ENCODE results near the gene PTPN14. TPM values are rescaled to one million over a fixed set of nuclear protein-coding genes. Genes with fewer than 3 reads are reported as not detected.
"Not testable (repeated sequence)": the region's sequence is repeated elsewhere in the genome, so short reads cannot be mapped to it uniquely, and the experiment has no call there.

Gene PTPN14
- total RNA-seq, 2 experiments from 2014 or later = 0.08 to 0.09 TPM

DNA sequence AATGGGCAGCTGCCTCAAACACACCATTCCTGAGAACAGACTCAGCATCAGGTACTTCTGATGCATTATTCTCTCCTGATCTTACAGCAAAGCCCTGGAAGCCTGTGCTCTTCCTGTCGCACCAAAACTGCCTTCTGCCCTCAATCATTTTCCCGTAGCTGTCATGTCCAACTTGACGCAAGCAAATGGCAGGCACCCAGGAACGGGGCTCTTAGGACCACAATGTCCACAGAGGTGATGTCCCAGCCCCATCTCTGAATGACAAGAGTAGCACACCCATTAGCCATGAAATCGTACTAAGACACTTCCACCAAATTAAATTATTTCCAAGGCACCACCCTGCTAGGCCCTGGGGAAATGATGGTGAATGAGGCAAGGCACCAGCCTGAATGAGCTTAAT, 47.1 kb downstream of the PTPN14 start:
- DNase-seq = no peak
- H3K4me3 Mint-ChIP-seq = no peak overlapping the region
- no peaks in the 10 kb centered on the region for H3K4me1 Mint-ChIP-seq
- no peak overlapping the region for H3K27ac Mint-ChIP-seq
- H3K36me3 Mint-ChIP-seq = no peaks in the 10 kb centered on the region
- H3K9me3 Mint-ChIP-seq = no peaks in the 10 kb centered on the region
- POLR2A ChIA-PET = no interaction called here
- peaks cover 5% of the 10 kb centered on the region for H3K27me3 Mint-ChIP-seq
- no peak for ATAC-seq (ENCODE audit: low read depth)

DNA sequence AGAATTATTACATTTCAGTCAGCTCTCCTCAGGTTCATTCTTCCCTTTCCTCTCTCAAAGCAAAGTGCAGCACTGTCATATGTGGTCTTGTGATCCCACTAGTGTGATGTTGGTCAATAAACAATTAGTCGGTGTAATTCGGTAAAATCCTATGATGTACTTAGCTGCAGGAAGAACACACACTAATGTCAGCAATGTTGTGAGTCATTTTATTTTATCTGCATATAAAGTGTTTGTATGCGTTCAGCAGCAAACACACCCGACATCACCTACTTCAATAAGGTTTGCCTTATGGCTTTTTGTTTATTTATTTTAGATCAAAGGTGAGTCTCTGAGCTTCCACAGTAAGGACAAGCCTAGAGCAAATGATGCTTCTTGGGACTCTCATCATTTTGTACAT, 47.8 kb downstream of the PTPN14 start:
- DNase-seq (no peak), ATAC-seq (ENCODE audit: low read depth) (no peak)
- Mint-ChIP-seq H3K27ac (no peak overlapping the region), H3K27me3 (peaks cover 5% of the 10 kb centered on the region), H3K4me1 (no peaks in the 10 kb centered on the region), H3K9me3 (no peaks in the 10 kb centered on the region), H3K4me3 (no peak overlapping the region), H3K36me3 (no peaks in the 10 kb centered on the region)
- POLR2A ChIA-PET = no interaction called here

DNA sequence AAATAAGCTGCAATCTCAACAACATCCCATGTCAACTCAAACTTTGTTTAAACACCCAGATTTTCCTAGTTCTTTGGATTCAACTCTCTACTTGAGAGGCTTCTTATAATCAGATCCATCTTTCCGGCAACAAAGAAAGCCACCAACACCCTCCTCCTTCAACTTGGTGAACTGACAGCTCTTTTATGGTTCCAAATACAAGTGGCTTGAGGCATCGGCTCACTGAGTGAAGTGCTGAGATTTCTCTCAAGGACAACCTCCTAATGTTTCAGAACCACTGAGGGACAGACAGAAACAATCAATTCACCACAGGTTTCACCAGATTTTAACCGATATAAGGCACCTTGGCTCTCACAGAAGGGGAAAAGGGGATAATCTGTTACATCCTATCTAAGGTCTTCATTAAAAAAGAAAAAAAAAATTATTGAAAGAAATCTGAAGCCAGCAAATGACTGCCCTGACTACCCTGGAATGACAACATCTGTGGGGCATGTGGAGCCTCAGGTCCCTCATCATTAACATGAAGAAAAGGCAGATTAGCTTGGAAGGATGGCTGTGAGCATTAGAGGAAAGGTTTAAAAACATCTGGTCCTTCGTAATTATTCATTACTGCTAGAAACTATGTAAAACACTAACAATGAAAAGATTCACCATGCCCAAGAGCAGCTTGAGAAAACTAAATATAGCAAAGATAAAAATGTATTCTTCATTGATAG, 50.9 kb downstream of the PTPN14 start:
- Mint-ChIP-seq H3K27me3 (peaks cover 22% of the 10 kb centered on the region), H3K9me3 (no peaks in the 10 kb centered on the region), H3K4me3 (no peak overlapping the region), H3K27ac (no peak overlapping the region), H3K4me1 (no peaks in the 10 kb centered on the region), H3K36me3 (no peaks in the 10 kb centered on the region)
- no peak for DNase-seq
- ATAC-seq (ENCODE audit: low read depth) = no peak
- POLR2A ChIA-PET = no interaction called here

DNA sequence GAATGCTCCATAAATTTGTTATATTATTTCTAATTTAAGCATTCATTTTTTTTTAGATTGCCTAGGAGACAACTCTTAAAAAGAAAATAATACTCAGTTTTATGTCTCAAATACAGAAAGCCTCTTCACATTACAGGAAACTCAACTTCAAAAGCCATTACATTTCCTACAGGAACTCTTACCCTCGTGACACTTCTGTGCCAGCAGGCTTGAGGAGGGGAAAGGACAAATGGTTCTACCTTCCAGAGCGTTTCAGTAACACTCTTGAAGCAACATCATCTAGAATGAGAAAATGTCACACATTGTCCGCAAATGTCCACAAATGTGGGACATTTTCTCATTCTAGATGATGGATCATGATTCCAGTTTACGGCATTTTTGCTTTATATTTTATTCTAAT, 51.7 kb downstream of the PTPN14 start:
- ATAC-seq (ENCODE audit: low read depth) (no peak), DNase-seq (no peak)
- H3K27ac Mint-ChIP-seq = no peak overlapping the region
- no peak overlapping the region for H3K4me3 Mint-ChIP-seq
- POLR2A ChIA-PET = no interaction called here
- H3K4me1 Mint-ChIP-seq = no peaks in the 10 kb centered on the region
- peaks cover 25% of the 10 kb centered on the region for H3K27me3 Mint-ChIP-seq
- no peaks in the 10 kb centered on the region for H3K36me3 Mint-ChIP-seq
- H3K9me3 Mint-ChIP-seq = no peaks in the 10 kb centered on the region

DNA sequence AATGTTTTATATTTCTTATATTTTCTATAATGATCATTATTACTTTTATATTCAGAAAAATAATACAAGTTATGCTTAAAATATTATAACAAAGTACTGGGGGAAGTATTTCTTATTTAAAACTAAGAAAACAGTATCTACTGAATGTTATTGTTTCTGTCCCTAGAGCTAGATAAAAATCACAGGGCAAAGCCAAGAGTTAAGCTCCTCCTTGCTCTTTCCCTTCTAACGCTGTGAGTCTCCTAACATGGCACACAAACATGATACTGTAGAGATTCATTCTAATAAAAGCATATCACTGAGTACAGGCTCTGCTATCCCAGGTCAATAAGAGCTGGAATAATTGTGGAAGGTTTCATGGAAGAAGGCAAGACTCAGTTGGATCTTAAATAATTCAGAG, 53.4 kb downstream of the PTPN14 start:
- ATAC-seq (ENCODE audit: low read depth) (no peak), DNase-seq (no peak)
- Mint-ChIP-seq H3K36me3 (no peaks in the 10 kb centered on the region), H3K9me3 (no peaks in the 10 kb centered on the region), H3K4me1 (no peaks in the 10 kb centered on the region), H3K27me3 (peaks cover 34% of the 10 kb centered on the region), H3K4me3 (no peak overlapping the region), H3K27ac (no peak overlapping the region)
- POLR2A ChIA-PET = no interaction called here

DNA sequence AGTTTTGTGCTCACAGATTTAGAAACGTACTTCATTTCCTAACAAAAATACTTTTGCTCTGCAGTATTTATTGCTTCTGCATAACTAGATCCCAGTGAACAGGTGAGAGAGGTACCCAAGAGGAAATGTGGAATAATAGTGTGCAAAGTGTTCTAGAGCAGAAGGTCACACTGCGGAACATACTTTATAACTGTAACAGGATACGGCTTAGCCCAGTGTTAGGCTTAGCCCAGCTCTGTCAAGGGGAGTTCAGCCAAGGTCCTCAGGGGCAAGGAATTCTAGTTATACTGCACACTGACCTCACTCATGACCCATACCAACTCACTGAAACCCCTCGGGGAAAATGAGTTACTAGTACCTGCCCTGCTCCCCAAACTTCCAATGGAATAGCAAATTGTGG, 55.3 kb downstream of the PTPN14 start:
- Mint-ChIP-seq H3K9me3 (no peaks in the 10 kb centered on the region), H3K27ac (no peak overlapping the region), H3K4me3 (no peak overlapping the region), H3K4me1 (no peaks in the 10 kb centered on the region), H3K36me3 (no peaks in the 10 kb centered on the region), H3K27me3 (peaks cover 35% of the 10 kb centered on the region)
- ATAC-seq (ENCODE audit: low read depth) = no peak
- POLR2A ChIA-PET = no interaction called here
- DNase-seq = no peak

DNA sequence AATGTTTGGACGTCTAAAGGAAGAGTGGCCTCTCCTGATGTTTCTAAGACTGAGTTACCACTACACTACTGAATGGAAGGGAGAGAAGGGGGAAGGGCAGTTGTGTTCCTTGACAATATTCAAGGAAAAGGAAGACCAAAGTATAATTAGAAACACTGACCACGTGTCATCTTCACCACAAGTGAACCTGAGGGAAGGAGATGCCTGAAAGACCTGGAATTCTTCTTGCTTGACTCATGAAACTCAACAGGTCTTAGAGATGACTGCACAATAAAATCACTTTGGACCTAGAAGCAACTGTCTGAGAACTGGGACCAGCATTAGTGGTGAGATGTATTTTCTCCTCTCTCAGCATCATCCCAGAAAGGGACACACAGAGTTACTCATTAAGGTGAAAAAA, 56.7 kb downstream of the PTPN14 start:
- H3K9me3 Mint-ChIP-seq = no peaks in the 10 kb centered on the region
- H3K27me3 Mint-ChIP-seq = peaks cover 33% of the 10 kb centered on the region
- ATAC-seq (ENCODE audit: low read depth) = no peak
- no peaks in the 10 kb centered on the region for H3K4me1 Mint-ChIP-seq
- H3K4me3 Mint-ChIP-seq = no peak overlapping the region
- POLR2A ChIA-PET = no interaction called here
- no peaks in the 10 kb centered on the region for H3K36me3 Mint-ChIP-seq
- no peak for DNase-seq
- no peak overlapping the region for H3K27ac Mint-ChIP-seq

DNA sequence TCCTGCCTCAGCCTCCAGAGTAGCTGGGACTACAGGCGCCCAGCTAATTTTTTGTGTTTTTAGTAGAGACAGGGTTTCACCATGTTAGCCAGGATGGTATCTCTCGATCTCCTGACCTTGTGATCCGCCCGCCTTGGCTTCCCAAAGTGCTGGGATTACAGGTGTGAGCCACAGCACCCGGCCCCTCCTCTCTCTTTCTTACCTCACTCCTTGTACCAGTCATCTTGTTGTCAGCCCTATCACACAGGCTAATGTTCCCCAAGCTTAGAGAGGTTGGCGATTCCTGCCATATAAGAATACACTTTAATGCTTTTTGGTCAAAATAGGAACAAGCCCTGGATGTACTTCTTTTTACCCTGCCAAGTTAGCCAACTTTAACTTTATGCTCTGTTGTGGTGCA, 57.2 kb downstream of the PTPN14 start:
- H3K9me3 Mint-ChIP-seq; POLR2A ChIA-PET; H3K36me3 Mint-ChIP-seq; DNase-seq; H3K4me3 Mint-ChIP-seq; H3K4me1 Mint-ChIP-seq; H3K27ac Mint-ChIP-seq; ATAC-seq (ENCODE audit: low read depth): not testable (repeated sequence)
- H3K27me3 Mint-ChIP-seq = peaks cover 35% of the 10 kb centered on the region

DNA sequence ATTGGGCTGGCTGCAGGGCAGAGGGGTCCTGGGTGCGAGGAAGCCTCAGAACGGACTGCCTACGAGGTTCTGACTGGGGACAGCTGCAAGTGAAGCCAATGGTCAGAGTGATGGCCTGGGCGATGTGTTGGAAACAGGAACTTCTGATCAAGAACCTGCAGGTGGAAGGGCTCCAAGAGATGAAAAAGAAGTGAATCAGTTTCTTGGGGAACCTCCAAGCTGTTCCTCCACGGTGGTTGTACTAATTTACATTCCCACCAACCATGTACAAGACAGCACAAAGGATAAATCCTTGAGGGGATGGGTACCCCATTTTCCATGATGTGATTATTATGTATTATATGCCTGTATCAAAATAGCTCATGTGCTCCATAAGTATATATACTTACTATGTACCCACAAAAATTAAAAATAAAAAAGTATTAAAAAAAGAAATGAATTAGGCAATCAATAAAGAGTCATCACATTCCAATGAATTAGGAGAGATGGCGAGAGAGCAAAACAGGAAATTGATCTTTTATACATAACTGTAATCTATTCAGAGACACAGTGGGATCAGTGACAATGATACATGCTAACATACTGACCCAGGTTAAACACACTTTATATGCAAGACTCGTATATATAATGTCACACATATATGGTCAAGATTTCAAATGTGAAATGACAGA, 58.1 kb downstream of the PTPN14 start:
- DNase-seq (no peak), ATAC-seq (ENCODE audit: low read depth) (no peak)
- Mint-ChIP-seq H3K27ac (no peak overlapping the region), H3K27me3 (peaks cover 35% of the 10 kb centered on the region), H3K36me3 (peaks cover 1% of the 10 kb centered on the region), H3K9me3 (no peaks in the 10 kb centered on the region), H3K4me3 (no peak overlapping the region), H3K4me1 (no peaks in the 10 kb centered on the region)
- POLR2A ChIA-PET = interaction anchor here (0.7 kb wide), 1 partner anchor 49 kb away, joined by 3 read pairs; no protein-coding TSS in a partner anchor

DNA sequence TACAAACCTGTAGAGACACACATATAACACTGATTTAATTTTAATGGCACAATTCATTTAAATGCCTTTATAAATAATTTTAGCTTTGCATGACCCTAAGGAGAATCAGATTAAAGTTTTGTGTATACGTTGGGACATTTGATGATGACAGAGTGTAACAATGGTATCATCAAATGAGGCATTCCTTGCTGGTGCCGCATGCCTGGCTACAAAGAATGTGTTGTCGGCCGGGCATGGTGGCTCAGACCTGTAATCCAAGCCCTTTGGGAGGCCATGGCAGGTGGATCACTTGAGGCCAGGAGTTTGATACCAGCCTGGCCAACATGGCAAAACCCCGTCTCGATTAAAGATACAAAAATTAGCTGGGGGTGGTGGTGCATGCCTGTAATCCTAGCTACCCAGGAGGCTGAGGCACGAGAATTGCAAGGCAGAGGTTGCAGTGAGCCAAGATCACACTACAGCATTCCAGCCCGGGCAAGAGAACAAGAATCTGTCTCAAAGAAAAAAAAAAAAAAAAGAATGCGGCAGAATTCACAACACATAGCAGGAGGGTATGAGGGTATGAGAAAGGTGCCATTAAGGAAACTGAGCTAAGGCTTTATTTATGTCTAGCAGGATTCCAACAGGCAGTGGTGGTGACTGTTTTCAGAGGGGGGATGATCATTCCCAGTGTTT, 58.9 kb downstream of the PTPN14 start:
- no peak for ATAC-seq (ENCODE audit: low read depth)
- Mint-ChIP-seq H3K9me3 (no peaks in the 10 kb centered on the region), H3K36me3 (peaks cover 1% of the 10 kb centered on the region), H3K27ac (no peak overlapping the region), H3K4me3 (no peak overlapping the region), H3K27me3 (peaks cover 30% of the 10 kb centered on the region), H3K4me1 (no peaks in the 10 kb centered on the region)
- no peak for DNase-seq
- POLR2A ChIA-PET = interaction anchor here (0.7 kb wide), 1 partner anchor 48 kb away, joined by 3 read pairs; no protein-coding TSS in a partner anchor

DNA sequence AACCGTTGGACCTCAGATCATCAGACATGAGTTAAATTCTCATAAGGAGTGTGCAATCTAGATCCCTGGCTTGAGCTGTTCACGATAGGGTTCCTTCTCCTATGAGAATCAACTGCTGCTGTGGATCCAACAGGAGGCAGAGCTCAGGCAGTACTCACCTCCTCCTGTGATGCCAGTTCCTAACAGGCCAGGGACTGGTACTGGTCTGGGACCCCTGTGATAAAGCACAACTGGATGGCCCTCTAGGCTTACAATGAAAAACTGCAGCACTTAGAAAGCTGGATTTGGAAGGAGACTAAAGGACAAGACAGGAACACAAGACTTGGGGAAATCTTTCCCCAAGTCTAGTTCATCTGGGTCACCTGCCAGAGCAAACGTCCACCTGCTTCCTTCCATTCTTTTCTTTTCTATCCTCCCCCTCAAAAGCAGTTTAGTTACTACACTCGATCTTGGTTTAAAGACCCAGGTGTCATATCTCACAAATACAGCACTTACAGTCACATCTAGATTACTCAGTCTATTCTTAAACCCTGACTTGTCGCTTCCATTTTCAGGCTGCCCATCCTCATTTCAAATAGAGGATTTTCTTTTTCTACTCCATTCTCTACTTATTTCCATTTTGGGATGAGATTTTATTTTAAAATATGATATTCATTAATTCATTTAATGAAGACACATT, 59.8 kb downstream of the PTPN14 start:
- H3K27me3 Mint-ChIP-seq = peaks cover 25% of the 10 kb centered on the region
- H3K27ac Mint-ChIP-seq = no peak overlapping the region
- no peak overlapping the region for H3K4me3 Mint-ChIP-seq
- DNase-seq (no peak), ATAC-seq (ENCODE audit: low read depth) (no peak)
- H3K36me3 Mint-ChIP-seq = peaks cover 1% of the 10 kb centered on the region
- H3K4me1 Mint-ChIP-seq = no peaks in the 10 kb centered on the region
- no peaks in the 10 kb centered on the region for H3K9me3 Mint-ChIP-seq
- POLR2A ChIA-PET = no interaction called here

DNA sequence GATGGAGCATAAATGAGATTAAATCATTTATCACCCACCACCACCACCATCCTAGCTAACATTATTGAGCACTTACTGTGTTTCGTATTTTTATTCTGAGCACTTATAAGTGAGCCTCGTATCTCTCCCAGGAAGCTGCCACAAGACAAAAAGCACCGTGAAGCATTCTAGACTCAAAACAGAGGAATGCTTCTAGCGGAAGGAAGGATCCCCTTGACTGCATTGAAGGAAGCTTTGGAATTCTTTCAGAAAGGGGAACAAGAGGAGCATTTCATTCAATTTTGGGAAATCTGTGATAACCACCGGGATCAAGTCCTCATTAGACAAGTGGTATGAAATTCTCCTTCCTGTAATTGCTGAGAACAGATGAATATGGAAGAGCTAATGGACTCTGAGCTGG, 66.3 kb downstream of the PTPN14 start:
- no peak overlapping the region for H3K4me3 Mint-ChIP-seq
- no peak for ATAC-seq (ENCODE audit: low read depth)
- POLR2A ChIA-PET = no interaction called here
- no peak overlapping the region for H3K27ac Mint-ChIP-seq
- no peak for DNase-seq
- no peaks in the 10 kb centered on the region for H3K9me3 Mint-ChIP-seq
- H3K4me1 Mint-ChIP-seq = no peaks in the 10 kb centered on the region
- peaks cover 1% of the 10 kb centered on the region for H3K36me3 Mint-ChIP-seq
- H3K27me3 Mint-ChIP-seq = peaks cover 22% of the 10 kb centered on the region

DNA sequence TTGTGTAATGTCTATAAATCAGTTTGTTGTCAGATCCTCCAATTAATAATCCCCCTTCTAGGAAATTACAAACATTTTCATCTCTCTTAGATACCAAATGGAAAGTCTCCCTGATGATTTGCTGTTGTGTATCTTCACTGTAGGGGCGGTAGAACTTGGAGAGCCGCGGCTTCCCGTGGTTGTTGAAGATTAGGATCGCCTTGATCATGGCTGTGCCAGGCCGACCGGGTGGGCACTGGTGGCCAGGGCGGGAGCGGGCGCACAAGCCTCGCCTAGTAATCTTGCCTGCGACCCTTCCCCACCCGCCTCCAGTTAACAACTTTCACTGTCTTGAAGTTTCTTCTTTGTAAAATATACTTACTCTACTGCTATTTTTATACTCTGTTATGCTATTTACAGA, 68.2 kb downstream of the PTPN14 start:
- POLR2A ChIA-PET; H3K9me3 Mint-ChIP-seq; DNase-seq; H3K4me3 Mint-ChIP-seq; H3K4me1 Mint-ChIP-seq; H3K36me3 Mint-ChIP-seq; H3K27ac Mint-ChIP-seq; ATAC-seq (ENCODE audit: low read depth): not testable (repeated sequence)
- peaks cover 20% of the 10 kb centered on the region for H3K27me3 Mint-ChIP-seq

Data from activated naive CD8-positive, alpha-beta T cell treated with anti-CD3 and anti-CD28 coated beads, Interleukin-2, amount 10 ng/mL, durations not matched to agents 7 days and 5 days (primary cell).